OCI-M2 (cell line): ENCODE measurements around the gene STX3.
"Not testable (repeated sequence)": the region's sequence is repeated elsewhere in the genome, so short reads cannot be mapped to it uniquely, and the experiment has no call there.

Experiments
- DNase-seq: peaks from one replicate; lab custom pipeline; 2025; ENCODE audit not compliant: unreplicated experiment; lab: John Stamatoyannopoulos, UW

The STX3 gene

DNA sequence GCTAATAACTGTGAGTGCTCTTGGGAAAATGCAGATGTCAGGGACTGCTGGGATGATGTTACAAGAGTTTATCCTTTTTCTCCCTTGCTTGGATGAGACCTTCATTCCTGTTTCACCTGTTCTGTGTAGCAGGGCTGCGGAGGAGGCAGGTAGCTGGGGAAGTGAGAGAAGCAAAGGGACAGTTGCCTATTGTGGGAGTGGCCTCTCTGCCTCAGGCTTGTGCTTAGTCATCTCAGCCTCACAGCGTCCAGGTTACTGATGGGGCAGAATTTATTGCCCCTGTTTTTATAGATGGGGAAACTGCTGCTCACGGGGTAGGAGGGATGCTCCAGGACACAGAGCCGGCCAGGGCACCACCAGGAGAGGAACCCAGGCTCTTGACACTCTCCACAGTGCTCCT, 1.7 kb downstream of the STX3 start:
- no peak for DNase-seq

DNA sequence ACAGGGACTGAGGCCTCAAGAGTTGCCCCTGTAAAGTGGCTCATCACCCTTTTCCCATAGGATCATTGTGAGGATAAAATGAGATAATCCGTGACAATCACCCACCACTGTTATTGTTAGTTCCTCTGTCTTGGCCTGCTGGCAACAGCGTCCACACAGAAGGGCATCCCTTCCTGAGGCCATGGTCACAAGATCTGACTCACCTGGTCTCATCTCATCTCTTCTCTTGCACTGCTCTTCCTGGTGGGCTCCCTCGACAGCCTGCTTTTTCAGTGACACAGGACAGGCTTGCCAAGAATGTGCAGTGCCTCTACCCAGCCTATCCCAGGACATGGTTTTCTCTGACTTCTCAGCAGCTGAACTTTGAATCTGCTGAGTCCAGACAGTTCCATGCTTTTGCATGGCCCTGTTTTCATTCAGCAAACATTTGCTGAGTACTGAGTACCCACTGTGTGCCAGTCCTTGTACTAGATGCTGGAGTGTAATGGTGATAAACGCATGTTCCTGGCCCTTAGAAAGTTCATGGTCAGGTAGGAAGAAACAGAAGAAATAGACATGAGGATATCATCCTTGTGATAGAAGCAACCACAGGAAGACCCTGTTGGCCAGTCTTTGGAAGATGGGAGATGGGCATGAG, 3.3 kb downstream of the STX3 start:
- no peak for DNase-seq

DNA sequence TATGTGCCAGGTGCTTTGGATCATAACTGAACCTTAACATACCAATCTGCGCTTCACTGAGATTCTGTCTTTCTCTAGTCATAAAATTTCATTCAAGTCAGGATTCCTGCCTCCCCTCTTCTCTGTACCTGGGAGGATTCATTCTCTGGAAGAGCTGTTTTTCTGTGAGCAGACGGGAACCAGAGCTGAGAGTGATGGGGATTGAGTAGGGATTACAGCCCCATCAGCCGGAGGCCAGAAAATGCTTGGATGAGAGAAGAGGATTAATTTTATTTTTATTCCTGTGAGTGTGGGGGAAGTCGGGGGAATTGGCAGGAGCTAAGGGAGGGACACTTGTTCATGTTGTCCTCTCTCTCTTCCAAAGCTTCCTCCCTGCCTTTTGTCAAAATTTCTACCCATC, 4.7 kb downstream of the STX3 start:
- no peak for DNase-seq

DNA sequence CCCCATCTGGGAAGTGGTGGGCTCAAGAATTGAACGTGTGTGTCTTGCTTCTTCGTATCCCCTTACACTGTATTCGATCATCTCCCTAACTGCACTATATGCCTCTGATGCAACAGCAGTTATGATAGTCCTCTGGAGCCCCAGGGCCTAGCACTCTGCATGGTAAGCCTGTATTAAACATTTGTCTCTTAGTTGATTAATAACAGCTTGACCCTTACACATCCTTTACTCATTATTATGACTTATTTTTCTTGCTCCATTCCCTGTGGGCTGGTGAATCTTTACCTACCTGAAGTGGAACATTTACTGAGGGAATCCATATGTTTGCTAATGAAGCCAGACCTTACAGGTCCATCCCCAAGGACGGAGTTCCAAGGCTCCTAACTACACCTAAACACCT, 5.6 kb downstream of the STX3 start:
- DNase-seq: no peak

DNA sequence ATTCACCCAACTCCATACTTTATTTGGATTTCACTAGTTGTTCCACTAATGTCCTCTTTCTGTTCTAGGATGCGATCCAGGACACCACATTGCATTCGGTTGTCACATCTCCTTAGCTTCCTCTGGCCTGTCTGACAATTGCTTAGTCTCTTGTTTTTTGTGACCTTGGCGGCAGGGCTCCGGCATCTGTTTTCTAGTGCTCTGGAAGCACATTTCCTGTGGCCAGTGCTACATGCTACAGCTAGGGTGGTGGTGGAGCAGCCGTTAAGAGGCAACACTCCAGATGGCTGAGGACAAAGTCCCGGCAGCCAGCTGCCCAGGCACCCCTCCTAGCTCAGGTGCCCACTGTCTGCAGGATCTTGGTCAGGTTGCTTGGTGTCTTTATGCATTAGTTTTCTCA, 6.8 kb downstream of the STX3 start:
- no peak for DNase-seq

DNA sequence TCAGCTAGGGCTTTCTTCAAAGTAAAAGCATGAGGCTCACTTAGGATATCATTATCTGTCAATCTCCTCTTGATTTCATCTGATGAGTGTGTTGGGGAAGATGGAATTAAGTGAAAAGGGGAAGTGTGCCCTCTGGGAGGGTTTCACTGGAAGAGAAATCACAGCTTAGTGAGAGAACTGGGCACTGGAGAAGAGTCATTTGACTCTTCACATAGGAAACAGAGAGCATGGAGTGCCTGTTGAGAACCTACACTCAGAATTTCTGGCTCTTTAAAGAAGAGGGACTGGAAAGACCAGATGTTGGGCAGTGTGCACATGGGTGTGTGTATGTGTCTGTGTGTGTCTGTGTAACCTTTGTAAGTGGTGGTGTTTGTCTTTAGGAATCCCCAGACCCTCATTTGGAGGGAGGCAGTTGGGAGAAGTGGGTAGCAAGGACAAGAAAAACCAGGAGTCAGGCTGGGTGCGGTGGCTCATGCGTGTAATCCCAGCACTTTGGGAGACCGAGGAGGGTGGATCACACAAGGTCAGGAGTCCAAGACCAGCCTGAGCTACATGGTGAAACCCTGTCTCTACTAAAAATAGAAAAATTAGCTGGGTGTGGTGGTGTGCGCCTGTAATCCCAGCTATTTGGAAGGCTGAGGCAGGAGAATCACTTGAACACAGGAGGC, 10.0 kb downstream of the STX3 start:
- no peak for DNase-seq

DNA sequence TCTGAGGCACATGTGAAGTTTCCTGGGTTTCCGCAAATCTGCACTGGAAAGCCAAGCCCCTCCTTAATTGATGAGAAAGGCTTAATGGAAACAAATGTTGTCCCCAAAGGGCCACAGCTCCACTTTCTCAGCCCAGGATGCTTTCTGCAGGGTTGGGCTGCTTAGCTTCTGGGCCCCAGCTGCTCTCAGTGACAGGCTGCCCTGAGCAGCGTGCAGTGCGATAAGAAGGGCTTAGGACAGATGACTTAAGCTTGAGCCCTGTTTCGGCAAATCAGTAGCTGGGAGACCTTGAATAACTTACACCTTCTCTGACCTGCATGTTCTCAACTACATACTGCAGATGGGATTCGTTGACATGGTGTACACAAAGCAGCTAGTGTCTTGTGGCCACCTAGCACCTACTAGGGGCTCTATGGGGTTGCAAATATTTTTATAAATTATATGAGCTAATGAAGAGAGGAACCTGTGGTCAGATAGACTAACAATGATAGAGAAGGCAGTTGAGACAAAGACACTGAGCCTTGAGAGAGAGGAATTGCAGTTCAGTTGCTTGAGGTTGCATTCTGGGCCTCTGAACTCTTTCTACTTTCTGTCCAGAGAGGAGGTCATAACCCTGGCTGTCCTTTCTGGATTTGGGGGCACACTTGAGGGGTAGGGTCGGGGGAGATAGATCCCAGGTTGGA, 11.5 kb downstream of the STX3 start:
- no peak for DNase-seq

DNA sequence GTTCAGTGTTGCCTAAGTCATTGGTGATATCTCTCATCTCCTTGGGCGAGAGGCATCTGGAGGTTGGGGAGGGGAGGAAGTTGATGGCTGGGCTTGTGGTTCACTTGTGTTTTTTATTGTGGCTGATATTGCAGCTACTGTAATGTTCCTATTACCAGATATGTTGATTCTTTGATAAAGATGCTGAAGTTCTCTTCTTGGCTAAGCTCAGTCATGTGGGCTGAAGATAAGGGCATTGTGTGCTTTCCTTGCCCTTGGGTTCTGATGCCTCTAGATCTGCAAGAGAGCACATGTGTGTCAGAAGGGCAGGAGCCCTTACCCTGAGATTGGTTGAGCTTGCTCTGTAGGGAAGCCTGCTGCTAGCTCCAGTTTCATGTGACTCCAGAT, 12.0 kb downstream of the STX3 start:
- no peak for DNase-seq

DNA sequence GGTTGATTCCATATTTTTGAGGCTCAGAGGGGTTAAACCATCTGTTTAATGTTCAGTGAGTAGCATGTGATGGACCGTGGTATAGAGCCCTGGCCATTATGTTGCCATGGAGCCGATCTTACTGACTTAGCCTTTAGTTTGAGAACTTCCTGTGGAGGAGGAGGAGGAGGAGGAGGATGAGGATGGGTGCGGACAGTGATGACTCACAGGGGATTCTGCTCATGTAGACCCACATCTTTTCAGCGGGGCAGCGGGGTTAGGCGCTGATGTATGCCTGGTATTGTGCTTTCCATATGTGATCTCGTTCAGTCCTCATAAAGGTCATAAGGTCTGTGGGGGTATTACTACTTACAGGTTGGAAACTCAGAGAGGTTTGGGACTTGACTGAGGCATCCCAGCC, 13.9 kb downstream of the STX3 start:
- DNase-seq: no peak

DNA sequence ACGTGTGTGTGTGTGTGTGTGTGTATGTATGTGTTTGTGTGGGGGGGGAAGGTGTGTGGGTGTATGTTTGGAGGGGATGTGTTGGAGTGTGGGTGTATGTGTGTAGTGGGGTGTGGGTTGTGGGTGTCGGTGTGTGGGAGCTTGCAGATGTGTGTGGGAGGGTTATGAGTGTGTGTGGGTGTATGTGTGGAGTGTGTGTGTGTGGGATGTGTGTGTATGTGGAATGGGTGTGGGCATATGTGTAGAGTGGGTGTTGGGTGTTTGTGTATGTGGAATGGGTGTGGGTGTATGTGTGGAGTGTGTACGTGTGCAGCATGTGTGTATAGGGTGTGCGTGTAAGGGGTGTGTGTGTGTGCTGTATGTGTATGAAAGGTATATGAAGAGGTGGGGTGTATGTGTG, 14.7 kb downstream of the STX3 start:
- DNase-seq: no peak

DNA sequence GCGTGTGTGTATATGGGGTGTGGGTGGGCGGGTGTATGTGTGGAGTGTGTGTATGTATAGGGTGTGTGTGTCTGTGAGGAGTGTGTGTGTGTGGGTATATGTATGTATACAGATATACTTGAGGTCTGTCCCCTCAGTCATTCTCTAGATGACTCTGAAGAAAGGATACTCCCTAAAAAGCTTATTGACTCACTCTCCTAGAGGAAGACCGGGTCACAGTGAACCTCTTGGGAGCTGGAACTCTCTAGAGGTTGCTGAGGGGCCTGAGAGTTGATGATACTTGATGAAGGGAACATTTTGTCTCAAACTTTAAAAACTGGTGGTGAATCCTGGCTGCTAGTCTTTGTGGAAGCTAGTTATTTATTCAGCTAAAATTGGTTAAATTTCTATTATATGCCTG, 15.1 kb downstream of the STX3 start:
- DNase-seq: no peak

DNA sequence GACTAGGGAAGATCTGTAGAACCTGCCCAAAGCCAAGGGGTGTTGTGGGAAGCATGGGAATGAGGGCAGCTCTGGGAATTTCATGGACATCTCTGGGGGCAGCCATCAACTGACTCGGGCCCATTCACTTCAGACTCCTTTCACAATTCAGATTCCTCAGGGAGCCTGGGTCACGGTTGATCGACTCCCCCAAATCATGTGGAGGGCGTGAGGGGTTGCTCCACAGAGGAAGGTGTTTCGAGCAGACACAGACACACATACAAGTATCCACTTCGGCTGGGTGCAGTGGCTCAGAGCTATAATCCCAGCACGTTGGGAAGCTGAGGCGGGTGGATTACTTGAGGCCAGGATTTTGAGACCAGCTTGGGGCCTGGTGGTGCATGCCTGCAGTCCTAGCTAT, 15.7 kb downstream of the STX3 start:
- no peak for DNase-seq

DNA sequence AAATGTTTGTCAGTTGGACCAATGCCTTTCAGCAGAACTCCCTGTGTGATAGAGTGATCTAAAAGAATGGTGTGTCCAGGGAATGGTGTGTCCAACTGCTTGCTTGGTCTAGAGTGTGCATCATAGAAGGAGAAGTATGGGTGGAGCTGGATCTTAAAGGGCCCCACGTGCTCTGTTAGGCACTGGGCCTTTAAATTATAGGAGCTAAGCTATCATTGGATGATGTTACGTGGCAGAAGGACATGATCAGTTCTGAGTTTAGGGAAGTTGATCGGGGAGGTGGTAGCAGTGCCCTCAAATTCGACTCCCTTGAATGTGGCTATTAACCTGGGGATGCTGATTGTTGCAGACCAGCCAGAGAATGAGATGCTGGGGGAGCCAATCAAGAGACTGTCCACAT, 16.4 kb downstream of the STX3 start:
- no peak for DNase-seq

DNA sequence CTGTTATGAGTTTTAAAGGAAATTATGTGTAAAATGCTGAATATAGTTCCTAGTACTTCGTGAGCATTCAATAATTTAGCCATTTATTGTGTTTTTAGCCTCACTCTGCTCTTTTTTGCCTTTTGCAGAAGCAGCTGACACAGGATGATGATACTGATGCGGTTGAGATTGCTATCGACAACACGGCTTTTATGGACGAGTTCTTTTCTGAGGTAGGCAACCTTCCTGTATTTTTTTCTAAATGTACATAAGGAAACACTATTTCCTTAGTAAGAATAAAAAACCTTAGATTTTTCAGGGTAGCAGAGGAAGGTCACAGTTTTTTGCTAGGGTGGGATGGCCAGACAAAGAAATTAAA, 17.9 kb downstream of the STX3 start:
- DNase-seq: no peak

DNA sequence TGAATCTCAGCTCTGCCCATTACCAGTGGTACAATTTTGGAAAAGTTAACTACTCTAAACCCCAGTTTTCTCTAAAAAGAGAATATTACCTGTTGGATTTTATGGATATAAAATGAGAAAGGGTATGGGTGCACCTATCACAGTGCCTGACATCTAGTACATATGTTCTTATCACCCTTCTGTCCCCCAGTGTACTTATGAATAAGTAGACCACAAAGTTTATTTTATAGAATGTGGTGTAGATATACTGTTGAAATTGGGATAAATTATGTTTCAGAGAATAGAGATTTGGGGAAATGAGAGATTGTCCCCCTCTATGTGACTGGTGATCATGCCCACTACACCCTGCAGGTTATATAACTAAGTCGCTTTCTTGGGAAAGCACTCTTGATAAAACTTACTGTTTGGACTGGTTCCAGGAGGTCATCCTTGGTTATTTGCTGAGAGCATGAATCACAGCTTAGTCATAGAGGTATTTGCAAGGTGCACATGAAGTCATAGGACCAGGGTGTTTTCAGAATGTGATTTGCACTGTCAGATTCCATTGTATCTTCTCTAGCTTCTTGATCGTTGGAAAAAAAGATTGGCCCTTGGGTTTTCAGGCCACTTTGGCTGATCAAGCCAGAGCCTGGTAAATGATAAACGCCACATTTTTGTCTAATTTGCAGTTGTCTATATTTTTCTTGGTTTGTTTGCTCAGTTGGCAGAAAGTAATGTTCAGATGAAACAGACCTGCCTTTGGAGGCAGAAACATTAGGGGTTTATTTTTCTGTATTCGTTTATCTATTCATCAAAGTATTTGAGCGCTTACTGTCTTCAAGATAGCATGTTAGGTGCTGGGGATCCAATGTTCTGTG, 21.3 kb downstream of the STX3 start:
- DNase-seq: no peak

DNA sequence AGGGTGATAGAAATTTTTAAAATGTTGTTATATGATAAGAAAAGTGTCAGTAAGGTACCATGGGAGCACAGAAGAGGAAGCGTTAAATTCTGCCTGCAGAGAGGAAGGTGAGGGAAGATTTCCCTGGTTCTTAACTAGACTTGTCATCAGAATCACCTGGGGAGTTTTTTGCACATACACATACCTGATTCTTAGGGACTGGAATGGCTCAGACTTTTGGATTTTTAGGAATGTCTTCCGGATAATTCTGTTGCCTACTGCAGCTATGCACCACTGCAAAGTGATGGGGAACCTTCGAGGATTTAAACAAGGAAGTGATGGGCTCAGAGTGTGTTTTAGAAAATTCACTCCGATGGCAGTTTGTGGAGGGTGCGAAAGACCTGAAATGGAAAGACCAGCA, 21.9 kb downstream of the STX3 start:
- DNase-seq: no peak

DNA sequence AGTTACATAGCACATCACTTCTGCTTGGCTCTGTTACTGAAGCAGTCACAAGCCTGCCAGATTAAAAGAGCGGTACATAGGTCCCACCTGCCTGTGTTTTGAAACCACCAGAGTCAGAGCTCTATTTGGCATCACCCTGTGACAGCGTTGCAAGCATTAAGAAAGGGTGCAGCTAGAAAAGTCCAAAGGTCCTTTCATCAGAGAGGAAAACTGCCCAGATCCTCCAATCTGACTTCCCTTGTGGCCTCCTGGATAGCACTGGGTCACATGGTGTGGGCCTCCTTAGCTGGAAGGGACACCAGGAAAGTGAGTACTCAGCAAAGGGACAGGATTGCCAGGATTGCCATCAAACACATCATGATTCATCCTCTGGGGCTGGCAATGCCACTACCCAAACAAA, 22.9 kb downstream of the STX3 start:
- no peak for DNase-seq

DNA sequence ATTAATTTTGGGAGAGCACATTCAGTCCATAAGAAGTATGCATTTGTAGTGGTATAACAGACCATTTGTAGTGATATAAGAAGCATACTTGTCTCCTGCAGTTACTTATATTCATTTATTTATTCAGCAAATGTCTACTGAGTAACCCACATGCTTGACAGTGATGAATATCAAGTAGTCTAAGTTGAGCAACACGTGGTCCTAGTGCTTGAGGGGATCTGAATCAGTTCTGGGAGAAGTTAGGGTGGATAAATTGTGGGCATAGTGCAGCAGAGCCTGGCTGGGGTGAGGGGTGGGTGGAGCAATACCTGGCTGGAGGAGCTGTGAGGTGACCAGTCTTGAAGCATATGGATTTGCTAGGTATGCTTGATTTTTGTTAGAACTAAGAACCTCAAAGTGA, 24.3 kb downstream of the STX3 start:
- DNase-seq: no peak

DNA sequence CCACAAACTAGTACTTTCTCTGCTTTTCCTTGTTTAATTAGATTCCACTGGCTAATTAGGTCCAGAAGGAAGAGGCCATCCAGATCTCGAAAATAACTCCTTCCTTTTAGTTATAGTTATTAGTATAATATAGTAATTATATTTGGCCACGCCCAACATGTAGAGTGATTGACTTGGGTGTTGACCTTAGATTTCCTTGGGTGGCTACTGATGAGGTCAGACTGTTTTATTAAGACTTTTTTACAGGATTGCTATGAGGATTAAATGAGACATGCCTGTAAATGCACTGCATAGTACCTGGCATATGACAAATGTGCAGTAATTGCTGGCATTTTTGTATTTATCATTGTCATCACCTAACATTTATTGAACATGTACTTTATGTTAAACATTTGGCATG, 26.9 kb downstream of the STX3 start:
- no peak for DNase-seq

DNA sequence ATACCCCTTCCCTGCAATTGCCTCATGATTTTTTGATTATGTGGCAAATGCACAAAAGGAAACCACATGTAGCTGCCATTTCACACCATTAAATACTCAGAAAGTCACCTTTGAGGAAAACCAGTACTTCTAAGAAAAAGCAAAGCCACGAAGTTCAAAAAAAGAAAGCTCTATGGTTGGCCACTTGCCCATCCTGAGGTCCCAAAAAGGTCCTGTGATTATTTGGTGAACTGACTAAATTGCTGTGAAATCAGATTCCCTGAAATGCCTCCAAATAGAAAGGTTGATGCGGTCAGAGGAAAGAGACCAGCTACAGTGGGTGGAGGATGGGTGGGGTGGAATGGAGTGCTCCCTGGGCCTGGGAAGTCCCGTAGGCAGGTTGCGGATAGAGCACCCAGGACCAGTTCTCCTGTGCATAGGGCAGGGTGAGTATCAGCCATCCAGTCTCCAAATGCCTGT, 28.5 kb downstream of the STX3 start:
- DNase-seq: no peak

DNA sequence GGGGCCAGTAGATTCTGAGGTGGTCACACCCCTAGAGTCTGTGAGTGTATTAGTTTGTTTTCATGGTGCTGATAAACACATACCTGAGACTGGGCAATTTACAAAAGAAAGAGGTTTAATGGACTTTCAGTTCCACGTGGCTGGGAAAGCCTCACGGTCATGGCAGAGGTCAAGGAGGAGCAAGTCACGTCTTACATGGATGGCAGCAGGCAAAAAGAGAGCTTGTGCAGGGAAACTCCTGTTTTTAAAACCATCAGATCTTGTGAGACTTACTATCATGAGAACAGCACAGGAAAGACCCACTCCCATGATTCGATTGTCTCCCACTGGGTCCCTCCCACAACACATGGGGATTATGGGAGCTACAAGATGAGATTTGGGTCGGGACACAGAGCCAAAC, 29.3 kb downstream of the STX3 start:
- DNase-seq: not testable (repeated sequence)

DNA sequence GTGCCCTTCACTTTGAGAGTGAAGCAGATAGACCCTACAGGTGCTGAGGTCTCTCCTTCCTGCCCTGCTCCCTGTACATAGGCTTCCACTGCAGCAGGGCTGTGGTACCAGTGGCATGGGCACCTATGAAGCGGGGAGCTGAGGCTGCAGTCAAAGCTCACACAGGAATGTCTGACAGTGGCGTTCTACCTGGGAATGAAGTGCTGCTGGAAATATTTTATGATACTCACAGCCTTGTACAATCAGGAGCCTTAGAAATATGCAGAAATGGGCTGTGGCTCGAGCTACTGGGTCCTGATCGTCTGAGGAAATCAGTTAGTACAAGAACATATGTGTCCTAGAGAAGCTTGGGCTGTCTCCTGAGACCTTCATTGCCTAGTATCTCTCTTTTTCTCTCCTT, 30.6 kb downstream of the STX3 start:
- no peak for DNase-seq
